Left colon (tissue), 2 donors: ENCODE data around the gene SDE2. TPM values are rescaled to one million over a fixed set of nuclear protein-coding genes. Genes with fewer than 3 reads are reported as not detected.

ENCODE experiments used
- ATAC-seq: fragments of 200-7000 bp; cut with Tn5 transposase; one replicate; pipeline ENCODE4 v1.9.1; 2020; ENCODE audit warnings: mild to moderate bottlenecking, moderate library complexity
- DNase-seq, 2 donors: peaks; one replicate each; pipeline ENCODE4 v3.0.0-alpha.2; 2020
- intact Hi-C, 2 donors: fragments of 100-400 bp; cut with DNase I in 1 of 2; cut with micrococcal nuclease in 1 of 2; formaldehyde crosslinking; loops; one replicate each; pipeline versions ENCODE4 v1.11.2 to v1.14.0; 2022; cut with DNase I, micrococcal nuclease
- total RNA-seq, 2 donors: library from RNA; stranded (reverse); fragmentation: NEBNext Ultra II Directional; extraction: Animal tissue kit (Norgen Biotek cat#: 25700); gene quantifications; one replicate each; pipeline ENCODE4 v1.2.1, GENCODE V29; 2021
- donor health status: DM: no; HTN: no; CAD: no.
- donor health status: DM: yes; HTN: yes; CAD: no.

The SDE2 gene
- total RNA-seq, 2 donors from 2014 or later, result 16.2 to 16.4 TPM

GRCh38 chr1:225934711-225935110 is 64.4 kb downstream of the SDE2 start:
- ATAC-seq (no peak), DNase-seq (no peak)
- intact Hi-C loops, result no loop called here

GRCh38 chr1:225933072-225933471 is 66.1 kb downstream of the SDE2 start:
- no peak for DNase-seq
- intact Hi-C loops, result no loop called here
- ATAC-seq, result no peak

Other genes starting within 250 kb of the SDE2 start
- 100 to 1,000 TPM; 186 to 202 TPM for gene SRP9, start 221.5 kb downstream of the SDE2 start, total RNA-seq
- gene EPHX1, start 189.2 kb downstream of the SDE2 start, total RNA-seq, result 10 to 100 TPM; 59.3 to 67.3 TPM
- gene TMEM63A, start 117.0 kb downstream of the SDE2 start, total RNA-seq, result 100 to 1,000 TPM; 108 to 196 TPM
- 100 to 1,000 TPM; 106 to 385 TPM for gene LEFTY1, start 110.2 kb downstream of the SDE2 start, total RNA-seq
- 10 to 100 TPM; 34.8 to 42.3 TPM for gene PYCR2, start 75.1 kb downstream of the SDE2 start, total RNA-seq
- gene LEFTY2, start 58.1 kb downstream of the SDE2 start, total RNA-seq, result 10 to 100 TPM in 1 of 2 donors, under 1 TPM in 1; 0.36 to 74.3 TPM
- gene H3-3A, start 63.4 kb upstream of the SDE2 start, total RNA-seq, result 100 to 1,000 TPM; 743 to 759 TPM
- gene ACBD3, start 187.4 kb upstream of the SDE2 start, total RNA-seq, result 10 to 100 TPM; 45.8 to 56.0 TPM
- gene MIXL1, start 224.3 kb upstream of the SDE2 start, total RNA-seq, result under 1 TPM; 0.15 to 0.34 TPM